HUES48 (cell line): ENCODE measurements around the gene PKD2L1.
"Not testable (repeated sequence)": the region's sequence is repeated elsewhere in the genome, so short reads cannot be mapped to it uniquely, and the experiment has no call there.

ENCODE experiments used
- H3K27ac ChIP-seq: one replicate; pipeline ENCODE4 v1.7.0; 2013; ENCODE audit warnings: low read depth, low read length, inconsistent platforms
- H3K27me3 ChIP-seq: 2 replicates; pipeline ENCODE4 v1.6.1; 2013; ENCODE audit warnings: mild to moderate bottlenecking, low read length; ENCODE audit not compliant: control insufficient read depth, insufficient read depth
- H3K36me3 ChIP-seq: 2 replicates; pipeline ENCODE4 v1.6.1; 2013; ENCODE audit warnings: low read length; ENCODE audit not compliant: control insufficient read depth, insufficient read depth
- H3K4me1 ChIP-seq: 2 replicates; pipeline ENCODE4 v1.6.1; 2013; ENCODE audit warnings: mild to moderate bottlenecking, low read length; ENCODE audit not compliant: control insufficient read depth, insufficient read depth
- H3K4me3 ChIP-seq: 2 replicates; pipeline ENCODE4 v1.5.1; 2013; ENCODE audit warnings: mild to moderate bottlenecking, low read depth, low read length
- H3K9ac ChIP-seq: 2 replicates; pipeline ENCODE4 v1.6.1; 2013; ENCODE audit warnings: mild to moderate bottlenecking, low read depth, low read length, moderate library complexity
- H3K9me3 ChIP-seq: 2 replicates; pipeline ENCODE4 v1.6.1; 2013; ENCODE audit warnings: low read length; ENCODE audit not compliant: control insufficient read depth, insufficient read depth

The PKD2L1 gene

DNA sequence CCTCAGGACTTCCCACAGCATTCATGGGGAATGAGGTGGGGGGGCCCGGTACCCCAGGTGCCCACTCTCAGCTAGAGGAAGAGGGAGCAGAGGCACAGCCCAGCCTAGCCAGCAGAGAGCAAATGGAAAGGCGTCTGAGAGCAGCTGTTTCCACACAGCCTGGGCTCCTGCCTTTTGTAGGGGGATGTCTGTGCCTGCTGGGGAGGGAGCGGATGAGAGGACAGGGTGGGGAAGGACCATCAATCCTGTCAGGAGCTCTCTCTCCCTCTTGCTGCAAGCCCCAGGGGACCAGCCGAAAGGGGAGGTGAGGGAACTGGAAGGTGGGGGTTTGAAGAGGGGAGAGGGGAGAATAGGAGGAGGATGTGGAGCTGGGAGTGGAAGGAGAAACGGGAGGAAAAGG is at the start of gene PKD2L1:
Gene PKD2L1 (minus strand): TSS at position 150 of the 400 bp plus-strand sequence. CDS start 125 bp downstream, at position 25.
- Histone ChIP-seq H3K4me3 (no peak within 1 kb of the TSS), H3K36me3 (no peaks in the 10 kb centered on the region), H3K4me1 (no peaks in the 10 kb centered on the region), H3K9ac (no peak within 1 kb of the TSS), H3K27ac (no peak within 1 kb of the TSS), H3K27me3 (peaks cover 3% of the 10 kb centered on the region), H3K9me3 (no peaks in the 10 kb centered on the region)

DNA sequence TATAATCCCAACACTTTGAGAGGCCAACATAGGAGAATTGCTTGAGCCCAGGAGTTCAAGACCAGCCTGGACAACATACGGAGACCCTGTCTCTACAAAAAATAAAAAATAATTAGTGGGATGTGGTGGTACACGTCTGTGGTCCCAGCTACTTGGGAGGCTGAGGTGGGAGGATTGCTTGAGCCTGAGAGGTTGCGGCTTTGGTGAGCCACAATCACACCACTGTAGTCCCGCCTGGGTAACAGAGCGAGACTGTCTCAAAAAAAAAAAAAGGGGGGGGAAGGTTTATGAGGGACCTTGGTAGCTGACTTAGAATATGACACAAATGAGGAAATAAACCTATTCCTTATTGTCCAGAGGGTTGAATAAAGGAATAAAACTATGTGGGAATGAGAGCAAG is 47.8 kb upstream of the PKD2L1 start:
- no peaks in the 10 kb centered on the region for H3K27me3 ChIP-seq
- peaks cover 17% of the 10 kb centered on the region for H3K36me3 ChIP-seq
- H3K4me1 ChIP-seq: peaks cover 11% of the 10 kb centered on the region
- no peak overlapping the region for H3K4me3 ChIP-seq
- no peak overlapping the region for H3K9ac ChIP-seq
- H3K27ac ChIP-seq: no peak overlapping the region
- H3K9me3 ChIP-seq: no peaks in the 10 kb centered on the region

DNA sequence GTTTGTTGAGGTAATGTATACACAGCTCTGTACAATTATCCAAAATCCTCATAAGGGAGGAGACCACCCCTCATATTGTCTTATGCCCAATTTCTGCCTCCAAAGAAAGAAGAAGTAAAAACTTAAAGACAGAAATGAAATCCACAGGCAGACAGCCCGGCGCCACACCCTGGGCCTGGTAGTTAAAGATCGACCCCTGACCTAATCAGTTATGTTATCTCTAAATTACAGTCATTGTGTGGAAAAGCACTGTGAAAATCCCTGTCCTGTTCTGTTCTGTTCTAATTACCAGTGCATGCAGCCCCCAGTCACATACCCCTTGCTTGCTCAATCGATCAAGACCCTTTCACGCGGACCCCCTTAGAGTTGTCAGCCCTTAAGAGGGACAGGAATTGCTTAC is 46.6 kb upstream of the PKD2L1 start:
- H3K36me3 ChIP-seq, H3K27me3 ChIP-seq, H3K4me3 ChIP-seq, H3K9ac ChIP-seq, H3K9me3 ChIP-seq, H3K27ac ChIP-seq: not testable (repeated sequence)
- H3K4me1 ChIP-seq: peaks cover 19% of the 10 kb centered on the region

DNA sequence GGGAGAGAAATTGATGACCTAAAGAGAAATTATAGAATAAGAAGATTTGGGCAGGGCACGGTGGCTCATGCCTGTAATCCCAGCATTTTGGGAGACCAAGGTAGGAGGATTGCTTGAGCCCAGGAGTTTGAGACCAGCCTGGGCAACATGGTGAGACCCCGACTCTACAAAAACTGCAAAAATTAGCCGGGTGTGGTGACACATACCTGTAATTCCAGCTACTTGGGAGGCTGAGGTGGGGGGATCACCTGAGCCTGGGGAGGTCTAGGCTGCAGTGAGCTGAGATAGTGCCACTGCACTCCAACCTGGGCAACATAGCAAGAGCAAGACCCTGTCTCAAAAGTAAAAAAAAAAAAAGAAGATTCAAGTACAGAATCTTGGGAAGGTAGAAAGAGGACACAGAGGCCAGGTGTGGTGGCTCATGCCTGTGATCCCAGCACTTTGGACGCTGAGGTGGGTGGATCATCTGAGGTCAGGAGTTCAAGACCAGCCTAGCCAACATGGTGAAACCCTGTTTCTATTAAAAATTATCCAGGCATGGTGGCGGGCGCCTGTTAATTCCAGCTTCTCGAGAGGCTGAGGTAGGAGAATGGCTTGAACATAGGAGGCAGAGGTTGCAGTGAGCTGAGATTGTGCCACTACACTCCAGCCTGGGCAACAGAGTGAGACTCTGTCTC is 44.8 kb upstream of the PKD2L1 start:
- Histone ChIP-seq H3K9ac (peak overlapping the region; percentile 78), H3K4me3 (peak overlapping the region; percentile 72), H3K4me1 (peaks cover 32% of the 10 kb centered on the region), H3K27ac (peak overlapping the region; percentile 95)
- H3K27me3 ChIP-seq, H3K9me3 ChIP-seq, H3K36me3 ChIP-seq: not testable (repeated sequence)

DNA sequence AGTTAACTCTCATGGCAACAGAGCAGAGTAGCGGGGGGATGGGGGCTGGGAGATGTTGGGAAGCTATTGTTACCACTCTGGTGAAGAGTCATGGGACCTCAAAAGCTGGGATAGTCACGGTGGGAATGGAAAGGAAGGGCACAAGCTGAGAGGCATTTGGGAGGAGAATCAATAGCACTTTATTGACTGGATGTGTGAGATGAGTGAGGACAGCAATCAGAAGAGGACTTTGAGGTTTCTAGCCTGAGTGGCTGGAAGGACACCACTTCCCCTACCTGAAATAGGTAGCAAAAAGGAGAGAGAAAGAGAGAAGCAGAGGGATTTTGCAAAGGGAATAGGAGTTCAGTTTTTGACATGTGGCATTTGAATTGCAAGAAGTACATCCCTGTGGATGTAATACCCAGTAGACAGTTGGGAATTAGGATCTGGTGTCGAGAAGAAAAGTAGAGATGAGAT is 44.2 kb upstream of the PKD2L1 start:
- Histone ChIP-seq H3K4me1 (peaks cover 32% of the 10 kb centered on the region), H3K4me3 (peak overlapping the region; percentile 72), H3K9me3 (no peaks in the 10 kb centered on the region), H3K36me3 (no peaks in the 10 kb centered on the region), H3K9ac (peak overlapping the region; percentile 78), H3K27me3 (no peaks in the 10 kb centered on the region), H3K27ac (peak overlapping the region; percentile 95)

DNA sequence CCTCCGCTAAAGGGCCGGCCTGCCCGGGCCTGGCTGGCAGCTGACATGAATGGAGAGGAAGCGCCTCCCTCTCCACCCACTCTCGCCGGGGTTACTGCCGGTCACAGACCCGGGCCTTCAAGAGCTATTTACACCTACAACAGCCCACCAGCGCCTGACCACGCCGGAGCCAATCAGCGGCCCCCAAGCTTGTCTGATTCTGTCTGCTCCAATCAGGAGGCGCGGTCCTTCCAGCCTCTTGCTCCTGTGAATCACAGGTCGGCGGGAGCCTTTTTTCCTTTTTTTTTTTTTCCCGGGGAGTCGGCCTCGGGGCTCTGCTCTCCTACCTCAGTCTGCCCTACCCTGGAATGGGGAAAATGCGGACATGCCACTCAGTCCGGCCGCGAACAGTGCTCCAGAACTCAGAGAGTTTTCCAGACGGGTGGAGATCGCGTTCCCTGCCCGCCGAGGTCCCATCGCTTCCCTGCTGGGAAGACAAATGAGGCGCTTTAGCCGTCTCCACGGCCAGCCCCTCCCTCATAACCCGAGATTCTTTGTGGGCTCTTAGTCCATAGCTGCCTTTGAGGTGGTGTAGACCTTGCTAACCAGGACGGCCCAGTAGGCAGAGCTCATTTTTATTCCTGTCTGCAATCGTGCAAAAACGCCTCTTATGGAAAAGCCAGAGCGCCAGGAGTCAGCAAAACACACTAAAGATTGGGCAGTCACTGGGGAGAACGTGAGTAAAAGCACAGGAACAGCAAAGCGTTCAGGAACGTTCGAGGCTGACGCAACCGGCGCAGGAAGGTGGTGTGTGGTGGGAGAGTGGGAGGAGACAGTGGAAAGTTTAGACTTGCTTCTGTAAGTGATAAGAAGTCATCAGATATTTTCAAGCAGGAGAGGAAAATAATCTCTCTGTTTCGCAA is 43.5 kb upstream of the PKD2L1 start:
- Histone ChIP-seq H3K9me3 (no peaks in the 10 kb centered on the region), H3K4me3 (peak overlapping the region; percentile 72), H3K27ac (peak overlapping the region; percentile 95), H3K27me3 (no peaks in the 10 kb centered on the region), H3K9ac (peak overlapping the region; percentile 78), H3K4me1 (peaks cover 32% of the 10 kb centered on the region), H3K36me3 (no peaks in the 10 kb centered on the region)

DNA sequence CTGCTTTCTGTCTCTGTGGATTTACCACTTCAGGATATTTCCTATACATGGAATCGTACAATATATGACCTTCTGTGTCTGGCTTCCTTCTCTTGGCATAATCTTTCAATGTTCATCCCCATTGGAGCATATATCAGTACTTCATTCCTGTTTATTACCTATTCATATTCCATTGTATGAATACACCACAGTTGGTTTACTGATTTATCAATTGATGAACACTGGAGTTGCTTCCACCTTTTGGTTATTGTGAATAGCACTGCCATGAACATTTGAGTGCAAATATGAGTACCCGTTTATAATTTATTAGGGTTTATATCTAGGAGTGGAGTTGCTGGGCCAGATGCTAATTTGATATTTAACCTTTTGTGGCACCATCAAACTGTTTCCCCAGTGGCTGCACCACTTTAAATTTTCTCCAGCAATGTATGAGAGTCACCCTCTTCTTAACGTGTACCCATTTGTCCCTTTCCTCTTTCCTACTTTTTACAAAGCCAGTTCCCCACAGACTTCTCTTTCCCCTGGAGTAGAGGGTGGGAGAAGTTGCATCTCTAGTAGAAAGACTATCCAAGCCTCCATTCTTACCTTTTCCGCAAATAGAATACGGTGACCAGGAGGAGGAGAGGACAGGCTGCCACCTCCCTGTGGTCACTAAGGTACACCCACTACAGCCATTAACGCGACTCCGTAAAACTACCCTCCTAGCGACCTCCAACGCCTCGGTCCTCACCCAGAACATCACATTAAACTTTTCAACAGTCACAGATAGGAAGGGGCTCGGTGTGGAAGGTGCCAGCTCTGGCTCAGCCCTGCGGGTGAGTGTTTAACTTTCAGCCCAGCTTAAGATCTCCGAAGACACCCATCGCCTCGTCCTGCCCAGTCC is 42.6 kb upstream of the PKD2L1 start:
- Histone ChIP-seq H3K4me3 (peak overlapping the region; percentile 72), H3K27ac (peak overlapping the region; percentile 65), H3K36me3 (no peaks in the 10 kb centered on the region), H3K4me1 (peaks cover 32% of the 10 kb centered on the region), H3K27me3 (no peaks in the 10 kb centered on the region), H3K9ac (peak overlapping the region; percentile 26), H3K9me3 (no peaks in the 10 kb centered on the region)

DNA sequence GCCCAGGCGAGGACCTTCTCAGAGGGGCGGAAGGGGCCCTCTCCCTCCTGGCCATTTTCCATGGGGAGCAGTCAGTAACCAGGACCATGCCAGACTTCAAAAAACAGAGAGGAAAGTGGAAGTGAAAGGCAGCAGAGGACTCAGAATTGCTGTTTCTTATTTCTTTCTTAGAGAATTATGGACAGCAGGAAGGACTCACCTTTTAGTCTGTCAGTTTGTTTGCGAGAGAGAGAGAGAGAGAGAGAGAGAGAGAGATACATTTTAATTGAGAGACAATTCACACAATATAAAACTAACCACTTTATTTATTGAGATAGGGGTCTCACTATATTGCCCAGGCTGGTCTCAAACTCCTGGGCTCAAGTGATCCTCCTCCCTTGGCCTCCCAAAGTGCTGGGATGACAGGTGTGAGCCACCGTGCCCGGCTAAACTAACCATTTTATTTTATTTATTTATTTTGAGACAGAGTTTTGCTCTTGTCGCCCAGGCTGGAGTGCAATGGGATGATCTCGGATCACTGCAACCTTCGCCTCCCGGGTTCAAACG is 41.5 kb upstream of the PKD2L1 start:
- Histone ChIP-seq H3K27me3 (no peaks in the 10 kb centered on the region), H3K9ac (no peak overlapping the region), H3K27ac (peak overlapping the region; percentile 65), H3K9me3 (no peaks in the 10 kb centered on the region), H3K4me1 (peaks cover 32% of the 10 kb centered on the region), H3K36me3 (no peaks in the 10 kb centered on the region), H3K4me3 (0 out of 2 replicates have a peak overlapping the region, but pooled peaks have one; percentile 28)

DNA sequence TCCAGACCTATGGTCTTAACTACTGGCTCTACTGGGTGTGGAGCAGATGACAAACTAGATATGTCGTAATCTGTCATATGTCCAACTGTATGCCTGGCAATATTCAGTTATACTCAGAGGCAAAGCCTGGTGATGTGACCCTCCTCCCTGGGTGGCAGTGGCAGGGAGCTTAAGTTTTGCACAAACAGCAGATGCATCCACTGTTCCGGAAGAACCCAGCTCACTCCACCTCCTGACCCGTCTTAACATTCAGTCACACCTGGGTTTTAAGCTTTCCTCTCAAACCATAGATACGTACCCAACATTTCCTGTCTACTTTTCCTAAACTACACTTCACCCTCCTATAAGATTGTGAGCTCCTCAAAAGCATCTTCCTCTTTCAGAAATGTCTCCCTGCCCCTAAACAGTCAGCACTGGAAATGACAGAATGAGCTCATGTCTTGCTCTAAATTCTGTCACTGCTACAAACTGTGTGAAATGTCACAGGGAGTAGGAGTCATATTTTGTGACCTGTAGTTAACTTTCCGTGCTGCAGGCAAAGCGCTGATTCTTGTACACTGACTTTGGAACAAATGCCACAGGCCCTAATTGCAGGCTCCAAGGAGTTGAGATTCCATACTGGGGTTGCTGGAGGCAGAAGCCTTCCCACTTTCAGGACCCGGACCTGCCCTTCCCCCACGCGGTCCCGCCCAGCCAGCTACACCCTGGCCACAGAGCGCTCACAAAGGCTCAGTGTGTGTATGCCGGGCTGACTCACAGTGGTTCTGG is 40.9 kb upstream of the PKD2L1 start:
- no peaks in the 10 kb centered on the region for H3K36me3 ChIP-seq
- H3K4me1 ChIP-seq: peaks cover 32% of the 10 kb centered on the region
- H3K4me3 ChIP-seq: 0 out of 2 replicates have a peak overlapping the region, but pooled peaks have one; percentile 28
- H3K27ac ChIP-seq: peak overlapping the region; percentile 65
- H3K9ac ChIP-seq: no peak overlapping the region
- H3K27me3 ChIP-seq: no peaks in the 10 kb centered on the region
- H3K9me3 ChIP-seq: no peaks in the 10 kb centered on the region

DNA sequence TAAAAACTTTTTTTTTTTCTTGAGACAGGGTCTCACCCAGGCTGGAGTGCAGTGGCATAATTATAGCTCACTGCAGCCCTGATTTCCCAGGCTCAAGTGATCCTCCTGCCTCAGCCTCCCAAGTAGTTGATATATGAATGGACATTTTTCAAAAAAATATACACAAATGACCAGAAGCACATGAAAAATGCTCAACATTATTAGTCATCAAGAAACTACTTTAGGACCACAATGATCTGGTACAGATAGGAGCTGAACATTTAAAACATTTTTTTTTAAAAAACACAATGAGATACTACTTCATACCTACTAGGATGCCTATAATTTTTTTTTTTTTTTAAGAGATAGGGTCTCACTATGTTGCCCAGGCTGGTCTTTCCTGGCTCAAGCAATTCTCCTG is 38.7 kb upstream of the PKD2L1 start:
- H3K36me3 ChIP-seq: peaks cover 2% of the 10 kb centered on the region
- no peak overlapping the region for H3K9ac ChIP-seq
- peaks cover 22% of the 10 kb centered on the region for H3K4me1 ChIP-seq
- no peak overlapping the region for H3K4me3 ChIP-seq
- H3K27me3 ChIP-seq: no peaks in the 10 kb centered on the region
- H3K9me3 ChIP-seq: no peaks in the 10 kb centered on the region
- H3K27ac ChIP-seq: no peak overlapping the region
